H1 (cell line): ENCODE data around the gene KRTAP12-2. TPM values are rescaled to one million over a fixed set of nuclear protein-coding genes. Genes with fewer than 3 reads are reported as not detected.

Experiments used
- CBX5 ChIP-seq: fragments of 300-800, 300-1000 bp; sonication (generic); IDR thresholded peaks from 2 replicates; pipeline ENCODE4 v1.7.1; 2016; ENCODE audit warnings: antibody characterized with exemption, low read length, low read depth
- CEBPB ChIP-seq: IDR thresholded peaks from 2 replicates; pipeline ENCODE4 v1.6.1; 2012; ENCODE audit warnings: low read depth, low read length
- RXRA ChIP-seq: IDR thresholded peaks from 2 replicates; pipeline ENCODE4 v1.6.1; 2011; ENCODE audit warnings: low read depth, mild to moderate bottlenecking, low read length, moderate library complexity; ENCODE audit not compliant: insufficient read depth
- SAP30 ChIP-seq: fragments of 300-600 bp; sonication (generic); IDR thresholded peaks from 2 replicates; pipeline ENCODE4 v1.7.1; 2012; ENCODE audit warnings: low read length, moderate library complexity, mild to moderate bottlenecking, inconsistent platforms; ENCODE audit not compliant: insufficient read depth, insufficient replicate concordance
- SIRT6 ChIP-seq: IDR thresholded peaks from one replicate; pipeline ENCODE4 v1.7.1; 2012; ENCODE audit warnings: low read length, inconsistent platforms
- YY1 ChIP-seq: IDR thresholded peaks from 2 replicates; pipeline ENCODE4 v1.6.1; 2011; ENCODE audit warnings: low read depth, mild to moderate bottlenecking, low read length
- polyA plus RNA-seq, 7 experiments: library from polyadenylated mRNA; depleted of rRNA in 3 of 7; stranded (reverse) in 5 of 7; unstranded in 2 of 7; fragments of >200 nt in 5 of 7; fragments of 200-250 nt in 2 of 7; gene quantifications; 1 replicate in 5 of 7; 2 replicates in 1 of 7; 4 replicates in 1 of 7; pipeline versions ENCODE4 v1.2.1 to v1.2.3, GENCODE V29; 2011 to 2013; ENCODE audit warnings: missing spikeins in 2 of 7, mixed read lengths in 2 of 7
- total RNA-seq: library from RNA; stranded (reverse); fragmentation: NEBNext Ultra II Directional; extraction: Animal tissue kit (Norgen Biotek cat#: 25700); gene quantifications from 2 replicates; pipeline ENCODE4 v1.2.1, GENCODE V29; 2021

The KRTAP12-2 gene
- total and polyA plus RNA-seq, 2 of the 8 experiments (the other 6 are each of a cell fraction or from before 2014, with no cell fraction given), result 0.50 TPM; not detected in 1

DNA sequence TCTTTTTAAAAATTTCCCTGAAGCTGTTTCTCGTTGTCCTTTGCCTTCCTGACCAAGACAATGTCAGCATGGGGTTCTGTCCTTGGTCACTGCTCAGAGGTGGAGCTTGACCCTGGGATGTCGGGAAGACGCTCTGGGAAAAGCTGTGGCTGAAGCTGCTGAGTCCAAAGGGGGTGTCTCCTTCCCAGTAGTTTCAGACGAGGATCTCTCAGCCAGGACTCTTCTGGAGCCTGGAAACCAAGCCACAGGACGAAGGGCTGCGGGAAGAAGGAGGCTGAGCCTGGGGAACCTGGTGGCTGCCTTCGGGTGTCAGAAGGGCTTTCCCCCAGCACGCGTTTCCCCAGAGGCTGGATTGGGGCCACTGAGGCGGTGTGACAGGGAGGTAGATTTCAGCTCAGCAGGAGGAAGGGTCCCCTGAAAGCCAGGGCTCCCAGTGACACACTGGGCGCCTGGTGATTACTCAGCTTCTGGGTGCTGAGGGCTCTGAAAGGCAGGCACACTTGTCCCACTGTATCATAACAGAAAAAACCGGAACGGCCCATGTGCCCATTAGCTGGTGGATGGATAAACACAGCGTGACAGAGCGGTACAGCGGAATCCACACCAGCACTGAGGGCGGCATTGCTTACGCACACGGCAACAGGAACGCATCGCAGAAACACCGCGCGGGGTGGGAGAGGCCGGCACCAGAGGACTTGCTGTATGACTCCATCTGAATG, 20.3 kb upstream of the KRTAP12-2 start (continued):
- TF ChIP-seq CEBPB, result no peak
- no peak for TF ChIP-seq RXRA
- no peak for TF ChIP-seq SAP30
- no peak for TF ChIP-seq CBX5
- no peak for TF ChIP-seq YY1
- no peak for TF ChIP-seq SIRT6
